GM12878 (cell line): ENCODE measurements around the gene PRKAG2. TPM values are rescaled to one million over a fixed set of nuclear protein-coding genes. Genes with fewer than 3 reads are reported as not detected.

Experiments
- ATAC-seq: fragments of 200-7000 bp; cut with Tn5 transposase; 3 replicates; pipeline ENCODE4 v1.9.1; 2020; ENCODE audit warnings: mild to moderate bottlenecking, moderate library complexity
- BruUV-seq: library from RNA; stranded (reverse); fragments of 400-500 nt; replicated peaks from 2 replicates; lab custom pipeline; 2021; lab: Mats Ljungman, UMichigan
- CTCF ChIA-PET: fragments of 300-600 bp; sonication (Branson Sonifier 250); formaldehyde crosslinking; extraction: SDS; loops from one replicate; lab custom pipeline; 2021; ENCODE audit warnings: inconsistent platforms; lab: Yijun Ruan, JAX
- POLR2A ChIA-PET: fragments of 350-600 bp; formaldehyde crosslinking; extraction: SDS; loops from one replicate; lab custom pipeline; 2021; ENCODE audit warnings: inconsistent platforms; lab: Charles Lee
- RAD21 ChIA-PET: fragments of 300-600 bp; sonication (Branson Sonifier 250); formaldehyde crosslinking; loops from one replicate; lab custom pipeline; 2023; ENCODE audit warnings: antibody characterized with exemption; ENCODE audit not compliant: unreplicated experiment; lab: Charles Lee
- SMC1A ChIA-PET: fragments of 300-600 bp; sonication (Branson Sonifier 250); formaldehyde crosslinking; loops from one replicate; lab custom pipeline; 2023; ENCODE audit not compliant: unreplicated experiment, uncharacterized antibody; lab: Charles Lee
- DNase-seq: peaks from one replicate; pipeline ENCODE4 v3.0.0-alpha.2; 2011; ENCODE audit warnings: low read depth, low spot score
- FAIRE-seq: peaks from 3 replicates; lab custom pipeline; 2011; peaks lifted over from hg19 to GRCh38; lab: Jason Lieb, UNC
- H2AFZ ChIP-seq: 2 replicates; pipeline ENCODE4 v1.6.0; 2011; ENCODE audit warnings: low read depth, low read length, control low read depth; ENCODE audit not compliant: control insufficient read depth
- H3K27ac ChIP-seq: 2 replicates; pipeline ENCODE4 v1.5.1; 2011; ENCODE audit warnings: control low read depth; ENCODE audit not compliant: control insufficient read depth, insufficient read depth
- H3K27me3 ChIP-seq, 2 experiments: replicated peaks in 1 of 2; 2 replicates each; pipeline versions ENCODE4 v1.6.0 to v1.6.1; 2011; ENCODE audit warnings: low read length in 1 of 2; ENCODE audit not compliant: control insufficient read depth in 2 of 2, insufficient read depth in 2 of 2
- H3K36me3 ChIP-seq, 2 experiments: 2 replicates each; pipeline ENCODE4 v1.5.1; 2011; ENCODE audit warnings: low read length in 1 of 2; ENCODE audit not compliant: control insufficient read depth in 2 of 2, insufficient read depth in 2 of 2
- H3K4me1 ChIP-seq: 2 replicates; pipeline ENCODE4 v1.6.1; 2011; ENCODE audit warnings: mild to moderate bottlenecking, low read length, moderate library complexity, mixed read lengths; ENCODE audit not compliant: control insufficient read depth, insufficient read depth
- H3K4me2 ChIP-seq: 2 replicates; pipeline ENCODE4 v1.6.0; 2011; ENCODE audit warnings: control low read depth; ENCODE audit not compliant: control insufficient read depth, insufficient read depth
- H3K4me3 ChIP-seq: fragments of 200-600 bp; sonication (generic); 2 replicates; pipeline ENCODE4 v1.5.1; 2016
- H3K79me2 ChIP-seq: 2 replicates; pipeline ENCODE4 v1.6.0; 2011; ENCODE audit warnings: low read length; ENCODE audit not compliant: control insufficient read depth, insufficient read depth
- H3K9ac ChIP-seq: 2 replicates; pipeline ENCODE4 v1.8.0; 2011; ENCODE audit warnings: low read length, control low read depth, mixed read lengths; ENCODE audit not compliant: control insufficient read depth, insufficient read depth
- H3K9me3 ChIP-seq: replicated peaks from 3 replicates; pipeline ENCODE4 v1.5.1; 2011; ENCODE audit warnings: mild to moderate bottlenecking, low read length; ENCODE audit not compliant: control insufficient read depth, insufficient read depth
- H4K20me1 ChIP-seq: 2 replicates; pipeline ENCODE4 v1.6.0; 2011; ENCODE audit not compliant: control insufficient read depth, insufficient read depth
- BCL3 ChIP-seq: IDR thresholded peaks from 2 replicates; pipeline ENCODE4 v1.6.1; 2011; ENCODE audit warnings: borderline replicate concordance, low read depth, mild to moderate bottlenecking, moderate library complexity, low read length; ENCODE audit not compliant: insufficient read depth, poor library complexity, severe bottlenecking
- CUX1 ChIP-seq: IDR thresholded peaks from 2 replicates; pipeline ENCODE4 v1.6.1; 2012; ENCODE audit warnings: improper control_type of control experiment, low read depth, low read length; ENCODE audit not compliant: insufficient replicate concordance
- FOS ChIP-seq: IDR thresholded peaks from 3 replicates; pipeline ENCODE4 v1.6.1; 2011; ENCODE audit warnings: borderline replicate concordance; ENCODE audit not compliant: insufficient read length; ENCODE audit errors: extremely low read depth
- FOXM1 ChIP-seq: IDR thresholded peaks from 2 replicates; pipeline ENCODE4 v1.6.1; 2012; ENCODE audit warnings: low read depth, mild to moderate bottlenecking, inconsistent platforms, low read length, moderate library complexity
- HDGF ChIP-seq: fragments of 450-650 bp; IDR thresholded peaks from 2 replicates; pipeline ENCODE4 v1.6.1; 2016; ENCODE audit warnings: antibody characterized with exemption
- MEF2A ChIP-seq: IDR thresholded peaks from 2 replicates; pipeline ENCODE4 v1.6.1; 2011; ENCODE audit warnings: low read depth, mild to moderate bottlenecking, low read length, moderate library complexity; ENCODE audit not compliant: insufficient read depth
- MLLT1 ChIP-seq: fragments of 450-650 bp; IDR thresholded peaks from 2 replicates; pipeline ENCODE4 v1.6.1; 2016; ENCODE audit warnings: mild to moderate bottlenecking
- NFYA ChIP-seq: IDR thresholded peaks from 2 replicates; pipeline ENCODE4 v1.6.1; 2011; ENCODE audit warnings: low read depth, mild to moderate bottlenecking, low read length, improper control_type of control experiment, borderline replicate concordance
- POLR2AphosphoS5 ChIP-seq: IDR thresholded peaks from 2 replicates; pipeline ENCODE4 v1.6.1; 2011; ENCODE audit warnings: mild to moderate bottlenecking, low read length, inconsistent platforms
- POU2F2 ChIP-seq: IDR thresholded peaks from 3 replicates; pipeline ENCODE4 v1.6.1; 2011; ENCODE audit warnings: low read depth, mild to moderate bottlenecking, low read length, borderline replicate concordance
- RCOR1 ChIP-seq: conservative IDR thresholded peaks from 2 replicates; pipeline ENCODE4 v1.6.1; 2012; ENCODE audit warnings: low read depth, low read length, improper control_type of control experiment
- ZNF217 ChIP-seq: fragments of 450-650 bp; IDR thresholded peaks from 2 replicates; pipeline ENCODE4 v1.6.1; 2017; ENCODE audit warnings: antibody characterized with exemption, mild to moderate bottlenecking
- WGBS: methylation state at CpG from one replicate; pipeline ENCODE4 v1.1.6; 2016; ENCODE audit warnings: low lambda C conversion rate; ENCODE audit not compliant: insufficient replicate concordance, insufficient coverage; ENCODE audit errors: missing lambda C conversion rate; 5-methylcytosine and 5-hydroxymethylcytosine counted together
- in situ Hi-C: fragments of 300-500 bp; cut with MboI; formaldehyde crosslinking; loops from 9 replicates; pipeline ENCODE4 v1.14.3; 2018; ENCODE audit warnings: mixed read lengths
- intact Hi-C: fragments of 100-400 bp; cut with micrococcal nuclease; formaldehyde crosslinking; loops from one replicate; pipeline ENCODE4 v1.14.2; 2022; ENCODE audit not compliant: unreplicated experiment
- polyA plus RNA-seq, 11 experiments: library from polyadenylated mRNA; depleted of rRNA in 4 of 11; unstranded in 6 of 11; stranded (reverse) in 5 of 11; fragments of >200 nt; fragmentation: Nextera tagmentation in 4 of 11; fragmentation: Illumina TruSeq in 1 of 11; extraction: Ambion mirVana in 4 of 11; extraction: Trizol in 1 of 11; gene quantifications; 1 replicate in 1 of 11; 2 replicates in 10 of 11; pipeline versions ENCODE4 v1.2.1 to v1.2.3, GENCODE V29; 2011 to 2016; ENCODE audit warnings: inconsistent platforms in 2 of 11, missing spikeins in 2 of 11, low read depth in 1 of 11
- total RNA-seq, 4 experiments: library from RNA; depleted of rRNA in 3 of 4; stranded (reverse); fragments of >200 nt in 3 of 4; fragmentation: Illumina TruSeq in 1 of 4; extraction: Trizol in 1 of 4; gene quantifications; 2 replicates each; pipeline versions ENCODE4 v1.2.1 to v1.2.3, GENCODE V29; 2013 to 2021

Gene PRKAG2
- total and polyA plus RNA-seq, 10 of the 15 experiments (the other 5 are each of a cell fraction or from before 2014, with no cell fraction given), result 3.4 to 8.9 (median 6.8) TPM

GRCh38 chr7:151817981-151818673 lies 58.8 kb downstream of the PRKAG2 start (continued):
- TF ChIP-seq CUX1 (no peak), FOXM1 (no peak), ZNF217 (no peak), MEF2A (no peak), RCOR1 (no peak), POLR2AphosphoS5 (no peak)

GRCh38 chr7:151817315-151817690 lies 59.6 kb downstream of the PRKAG2 start:
- no peak overlapping the region for H3K4me3 ChIP-seq
- no peaks in the 10 kb centered on the region for H3K36me3 ChIP-seq
- RAD21 ChIA-PET, result no interaction called here
- POLR2A ChIA-PET, result no interaction called here
- CTCF ChIA-PET, result no interaction called here
- H3K27ac ChIP-seq, result no peak overlapping the region
- no peaks in the 10 kb centered on the region for H4K20me1 ChIP-seq
- DNase-seq (no peak), FAIRE-seq (no peak), ATAC-seq (no peak)
- intact Hi-C loops (no loop called here), in situ Hi-C loops (no loop called here)
- H3K9me3 ChIP-seq, result no peaks in the 10 kb centered on the region
- no TSS peak for BruUV-seq
- no peaks in the 10 kb centered on the region for H3K4me1 ChIP-seq
- SMC1A ChIA-PET, result no interaction called here
- H3K4me2 ChIP-seq, result no peak overlapping the region
- no peak overlapping the region for H2AFZ ChIP-seq
- WGBS, result 60% methylated on average over 4 of the region's 4 CpGs
- H3K9ac ChIP-seq, result no peak overlapping the region
- H3K79me2 ChIP-seq, result no peaks in the 10 kb centered on the region
- H3K27me3 ChIP-seq, result peaks cover 0 to 4% of the 10 kb centered on the region in 2 experiments; a peak in 3 of 4 replicates
- TF ChIP-seq RCOR1, result no peak
- TF ChIP-seq BCL3, result no peak
- TF ChIP-seq NFYA, result no peak
- no peak for TF ChIP-seq MLLT1
- no peak for TF ChIP-seq POU2F2
- TF ChIP-seq POLR2AphosphoS5, result no peak
- no peak for TF ChIP-seq HDGF
- no peak for TF ChIP-seq FOS
